HFF-Myc (cell line): ENCODE measurements around the gene TRMT11.

Source experiments
- DNase-seq: peaks from one replicate; pipeline ENCODE4 v3.0.0-alpha.2; 2011; ENCODE audit warnings: low read depth; ENCODE audit errors: extremely low read depth
- H3K4me3 ChIP-seq: replicated peaks from 2 replicates; pipeline ENCODE4 v1.5.1; 2011; ENCODE audit warnings: low read depth, mild to moderate bottlenecking, control low read depth, low read length
- CTCF ChIP-seq: IDR thresholded peaks from 2 replicates; pipeline ENCODE4 v1.5.1; 2012; ENCODE audit warnings: mild to moderate bottlenecking, low read depth, low read length, control low read depth; ENCODE audit errors: missing control alignments

Gene TRMT11

GRCh38 chr6:126002755-126003679 is 16.7 kb downstream of the TRMT11 start:
- no peak for DNase-seq
- no peak for TF ChIP-seq CTCF

GRCh38 chr6:126007800-126008199 is 21.5 kb downstream of the TRMT11 start:
- DNase-seq: no peak
- no peak for TF ChIP-seq CTCF
- no peak overlapping the region for H3K4me3 ChIP-seq

More at GRCh38 chr6:126002755-126003679, 16.7 kb downstream of the TRMT11 start:
- no peak overlapping the region for H3K4me3 ChIP-seq

DNA sequence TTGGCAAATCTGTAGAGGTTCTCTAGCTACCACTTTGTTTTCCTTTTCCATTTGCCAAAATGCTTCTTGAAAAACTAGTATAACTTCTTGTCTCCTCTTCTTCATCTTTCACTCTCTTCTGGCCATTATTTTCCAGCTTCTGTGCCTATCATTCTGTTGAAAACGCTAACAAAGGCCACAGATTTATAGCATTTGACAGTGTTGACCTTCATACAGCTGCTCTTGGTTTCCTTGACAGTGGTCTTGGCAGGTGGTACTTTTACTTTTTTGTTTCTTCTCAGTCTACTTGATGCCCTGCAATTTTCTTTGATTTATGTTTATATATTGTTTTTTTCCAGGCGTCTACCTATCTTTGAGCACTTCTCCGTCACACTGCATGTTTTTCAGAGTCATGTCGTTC is 23.7 kb downstream of the TRMT11 start:
- H3K4me3 ChIP-seq: no peak overlapping the region
- DNase-seq: no peak
- no peak for TF ChIP-seq CTCF

GRCh38 chr6:126015863-126016262 is 29.5 kb downstream of the TRMT11 start:
- TF ChIP-seq CTCF: no peak
- DNase-seq: no peak
- no peak overlapping the region for H3K4me3 ChIP-seq

DNA sequence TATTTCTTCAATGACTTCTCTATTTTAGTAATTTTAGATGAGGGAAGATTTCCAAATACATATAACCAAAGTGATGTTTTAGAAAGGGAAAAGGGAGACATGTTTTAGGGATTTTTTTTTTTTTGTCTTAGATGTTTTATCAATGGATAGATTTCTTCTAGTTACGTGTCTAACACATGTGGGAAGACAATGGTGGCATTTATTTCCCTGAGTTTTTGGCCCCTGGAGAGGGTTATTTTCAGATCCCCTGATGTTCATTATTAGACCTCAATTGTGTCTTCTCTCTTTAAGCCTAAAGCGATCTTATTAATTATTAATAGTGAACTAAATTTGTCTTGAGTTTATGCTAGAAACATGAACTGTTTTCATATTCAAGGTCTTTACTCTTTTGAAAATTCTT is 30.3 kb downstream of the TRMT11 start:
- DNase-seq: no peak
- TF ChIP-seq CTCF: no peak
- H3K4me3 ChIP-seq: no peak overlapping the region

GRCh38 chr6:126017668-126018067 is 31.3 kb downstream of the TRMT11 start:
- TF ChIP-seq CTCF: no peak
- H3K4me3 ChIP-seq: no peak overlapping the region
- DNase-seq: no peak
